Measurements from ENCODE around the gene MC3R.
A peak's percentile ranks its signal among the peaks of the same experiment; 100 is the strongest.

Gene MC3R

GRCh38 chr20:56249244-56249955 is 868 bp downstream of the MC3R start:
- peak; percentile 62 for DNase-seq (ENCODE audit: low read depth)
- no peak overlapping the region for H3K4me3 ChIP-seq (ENCODE audit: low read depth, low read length)
- peak; percentile 96 for TF ChIP-seq MAX (IDR thresholded peaks at IDR 0.05; ENCODE audit: low read depth, low read length)
- TF ChIP-seq CTCF (IDR thresholded peaks at IDR 0.05; ENCODE audit: low read depth, low read length), result peak; percentile 76
- peak; percentile 84; the same call in 1 of the 2 replicates for TF ChIP-seq MYC (IDR thresholded peaks at IDR 0.05; ENCODE audit: low read depth, low read length)
- TF ChIP-seq POLR2A (IDR thresholded peaks at IDR 0.05; ENCODE audit: extremely low read depth, insufficient read length), result no peak

- H3K4me3 ChIP-seq (ENCODE audit: low read depth, low read length), result no peak overlapping the region
- DNase-seq (ENCODE audit: low read depth), result no peak
- TF ChIP-seq POLR2A (IDR thresholded peaks at IDR 0.05; ENCODE audit: extremely low read depth, insufficient read length), result no peak
- TF ChIP-seq MAX (IDR thresholded peaks at IDR 0.05; ENCODE audit: low read depth, low read length), result no peak
- TF ChIP-seq MYC (IDR thresholded peaks at IDR 0.05; ENCODE audit: low read depth, low read length), result no peak
- no peak for TF ChIP-seq CTCF (IDR thresholded peaks at IDR 0.05; ENCODE audit: low read depth, low read length)
Measured at GRCh38 chr20:56249956-56250355, 1.4 kb downstream of the MC3R start.

GRCh38 chr20:56257604-56258003 is 9.1 kb downstream of the MC3R start:
- H3K4me3 ChIP-seq (ENCODE audit: low read depth, low read length), result no peak overlapping the region
- TF ChIP-seq POLR2A (IDR thresholded peaks at IDR 0.05; ENCODE audit: extremely low read depth, insufficient read length) (no peak), MYC (IDR thresholded peaks at IDR 0.05; ENCODE audit: low read depth, low read length) (no peak), MAX (IDR thresholded peaks at IDR 0.05; ENCODE audit: low read depth, low read length) (no peak), CTCF (IDR thresholded peaks at IDR 0.05; ENCODE audit: low read depth, low read length) (no peak)
- no peak for DNase-seq (ENCODE audit: low read depth)

GRCh38 chr20:56259948-56260347 is 11.4 kb downstream of the MC3R start:
- TF ChIP-seq MAX (IDR thresholded peaks at IDR 0.05; ENCODE audit: low read depth, low read length), result no peak
- no peak for TF ChIP-seq MYC (IDR thresholded peaks at IDR 0.05; ENCODE audit: low read depth, low read length)
- TF ChIP-seq CTCF (IDR thresholded peaks at IDR 0.05; ENCODE audit: low read depth, low read length), result no peak
- TF ChIP-seq POLR2A (IDR thresholded peaks at IDR 0.05; ENCODE audit: extremely low read depth, insufficient read length), result no peak
- H3K4me3 ChIP-seq (ENCODE audit: low read depth, low read length), result no peak overlapping the region
- no peak for DNase-seq (ENCODE audit: low read depth)

- TF ChIP-seq MYC (IDR thresholded peaks at IDR 0.05; ENCODE audit: low read depth, low read length), result no peak
- TF ChIP-seq MAX (IDR thresholded peaks at IDR 0.05; ENCODE audit: low read depth, low read length), result no peak
- TF ChIP-seq CTCF (IDR thresholded peaks at IDR 0.05; ENCODE audit: low read depth, low read length), result no peak
- no peak for TF ChIP-seq POLR2A (IDR thresholded peaks at IDR 0.05; ENCODE audit: extremely low read depth, insufficient read length)
- no peak for DNase-seq (ENCODE audit: low read depth)
- H3K4me3 ChIP-seq (ENCODE audit: low read depth, low read length), result no peak overlapping the region
Measured at GRCh38 chr20:56268536-56268935, 20.0 kb downstream of the MC3R start.
